RWPE1 (cell line): Measurements from ENCODE around the gene FGF9.

Experiments used
- CTCF ChIA-PET: fragments of 350-600 bp; sonication (Branson Sonifier 250); formaldehyde crosslinking; extraction: SDS; loops from one replicate; lab custom pipeline; 2021; lab: Yijun Ruan, JAX
- POLR2A ChIA-PET: fragments of 400-600 bp; formaldehyde crosslinking; extraction: SDS; loops from one replicate; lab custom pipeline; 2020; ENCODE audit warnings: antibody characterized with exemption; ENCODE audit not compliant: low non-redundant PET; lab: Yijun Ruan, JAX
- DNase-seq: peaks from one replicate; pipeline ENCODE4 v3.0.0; 2012; ENCODE audit warnings: low spot score
- H3K27ac ChIP-seq: fragments of 450-650 bp; 2 replicates; pipeline ENCODE4 v1.5.1; 2017
- TF ChIP-seq, protein P1 (sequence below): fragments of 450-650 bp; conservative IDR thresholded peaks from 2 replicates; pipeline ENCODE4 v1.5.1; 2017; ENCODE audit warnings: low read depth, mild to moderate bottlenecking

Gene FGF9

DNA sequence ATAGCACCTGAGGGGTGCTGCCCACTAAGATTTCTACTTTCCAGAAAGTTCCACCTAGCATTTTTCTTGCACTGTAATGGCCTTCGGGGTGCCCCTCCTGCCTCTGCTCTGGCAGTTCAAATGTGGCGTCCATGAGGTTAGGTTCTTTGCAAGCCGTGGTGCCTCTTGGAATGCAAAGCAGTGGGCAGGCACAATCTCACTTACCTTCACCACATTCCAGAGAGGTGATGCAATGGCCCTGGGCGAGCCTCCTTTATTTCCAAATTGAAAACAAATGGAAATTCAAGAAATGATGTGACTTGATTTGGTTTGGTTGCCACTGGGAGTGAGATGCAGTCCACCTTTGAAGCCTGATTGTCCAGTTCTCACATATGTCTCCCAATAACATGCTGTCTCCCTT is 46.9 kb downstream of the FGF9 start:
- no peak overlapping the region for H3K27ac ChIP-seq
- TF ChIP-seq, protein P1, sequence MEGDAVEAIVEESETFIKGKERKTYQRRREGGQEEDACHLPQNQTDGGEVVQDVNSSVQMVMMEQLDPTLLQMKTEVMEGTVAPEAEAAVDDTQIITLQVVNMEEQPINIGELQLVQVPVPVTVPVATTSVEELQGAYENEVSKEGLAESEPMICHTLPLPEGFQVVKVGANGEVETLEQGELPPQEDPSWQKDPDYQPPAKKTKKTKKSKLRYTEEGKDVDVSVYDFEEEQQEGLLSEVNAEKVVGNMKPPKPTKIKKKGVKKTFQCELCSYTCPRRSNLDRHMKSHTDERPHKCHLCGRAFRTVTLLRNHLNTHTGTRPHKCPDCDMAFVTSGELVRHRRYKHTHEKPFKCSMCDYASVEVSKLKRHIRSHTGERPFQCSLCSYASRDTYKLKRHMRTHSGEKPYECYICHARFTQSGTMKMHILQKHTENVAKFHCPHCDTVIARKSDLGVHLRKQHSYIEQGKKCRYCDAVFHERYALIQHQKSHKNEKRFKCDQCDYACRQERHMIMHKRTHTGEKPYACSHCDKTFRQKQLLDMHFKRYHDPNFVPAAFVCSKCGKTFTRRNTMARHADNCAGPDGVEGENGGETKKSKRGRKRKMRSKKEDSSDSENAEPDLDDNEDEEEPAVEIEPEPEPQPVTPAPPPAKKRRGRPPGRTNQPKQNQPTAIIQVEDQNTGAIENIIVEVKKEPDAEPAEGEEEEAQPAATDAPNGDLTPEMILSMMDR = no peak
- CTCF ChIA-PET = no interaction called here
- POLR2A ChIA-PET = no interaction called here
- DNase-seq = peak; percentile 61

DNA sequence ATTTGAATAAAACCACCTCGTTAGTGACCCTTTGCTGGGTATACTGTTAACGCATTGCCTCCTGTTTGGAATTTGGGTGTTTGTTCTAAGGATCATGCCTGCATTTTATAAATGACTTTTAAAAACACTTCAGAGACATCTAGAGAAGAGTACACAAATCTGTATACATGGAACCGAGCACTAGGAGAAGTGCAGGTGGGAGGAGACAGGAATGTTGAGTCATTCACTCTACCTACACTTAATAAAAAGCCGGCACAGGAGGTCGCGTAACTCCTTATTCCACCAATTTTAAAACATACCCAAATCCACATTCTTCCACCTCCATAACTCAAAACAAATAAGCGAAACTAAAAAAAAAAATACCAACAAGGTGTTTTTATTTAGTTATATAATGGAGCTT is 48.6 kb downstream of the FGF9 start:
- TF ChIP-seq, protein P1 = no peak
- POLR2A ChIA-PET = no interaction called here
- H3K27ac ChIP-seq = no peak overlapping the region
- CTCF ChIA-PET = no interaction called here
- no peak for DNase-seq

DNA sequence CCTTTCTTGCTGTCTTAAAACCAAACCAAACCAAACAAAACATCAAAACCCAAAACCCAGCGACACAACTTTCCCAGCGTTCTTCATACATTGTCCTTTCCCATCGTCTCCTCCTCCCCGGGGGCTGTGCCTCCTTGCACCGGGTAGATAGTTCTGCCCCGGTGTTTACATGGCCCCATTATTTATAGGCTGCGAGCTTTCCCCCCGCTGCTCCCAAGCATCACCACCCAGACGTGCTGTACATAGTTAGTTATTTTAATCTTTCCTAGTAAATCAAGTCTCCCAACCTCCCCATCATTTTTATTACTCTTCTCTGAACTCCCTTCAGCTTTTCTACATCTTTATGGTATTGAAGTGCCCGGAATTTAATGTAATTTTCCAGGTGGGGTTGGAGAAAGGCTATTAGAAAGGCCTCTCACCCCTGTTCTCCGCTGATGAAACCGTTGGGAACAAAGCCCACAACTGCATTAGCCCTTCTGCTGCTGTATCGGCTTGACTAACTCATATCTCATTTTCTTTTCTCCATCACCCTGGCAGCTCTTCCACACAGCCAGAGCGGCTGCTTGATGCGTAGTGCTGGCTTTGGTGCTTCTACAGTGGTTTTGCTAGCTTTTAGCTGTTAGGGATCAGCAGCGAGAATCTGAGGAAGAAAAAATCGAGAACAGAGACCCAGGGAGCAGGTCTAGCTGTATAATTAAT is 53.1 kb downstream of the FGF9 start:
- TF ChIP-seq, protein P1 = no peak
- ChIA-PET POLR2A (no interaction called here), CTCF (no interaction called here)
- H3K27ac ChIP-seq = no peak overlapping the region
- DNase-seq = no peak

DNA sequence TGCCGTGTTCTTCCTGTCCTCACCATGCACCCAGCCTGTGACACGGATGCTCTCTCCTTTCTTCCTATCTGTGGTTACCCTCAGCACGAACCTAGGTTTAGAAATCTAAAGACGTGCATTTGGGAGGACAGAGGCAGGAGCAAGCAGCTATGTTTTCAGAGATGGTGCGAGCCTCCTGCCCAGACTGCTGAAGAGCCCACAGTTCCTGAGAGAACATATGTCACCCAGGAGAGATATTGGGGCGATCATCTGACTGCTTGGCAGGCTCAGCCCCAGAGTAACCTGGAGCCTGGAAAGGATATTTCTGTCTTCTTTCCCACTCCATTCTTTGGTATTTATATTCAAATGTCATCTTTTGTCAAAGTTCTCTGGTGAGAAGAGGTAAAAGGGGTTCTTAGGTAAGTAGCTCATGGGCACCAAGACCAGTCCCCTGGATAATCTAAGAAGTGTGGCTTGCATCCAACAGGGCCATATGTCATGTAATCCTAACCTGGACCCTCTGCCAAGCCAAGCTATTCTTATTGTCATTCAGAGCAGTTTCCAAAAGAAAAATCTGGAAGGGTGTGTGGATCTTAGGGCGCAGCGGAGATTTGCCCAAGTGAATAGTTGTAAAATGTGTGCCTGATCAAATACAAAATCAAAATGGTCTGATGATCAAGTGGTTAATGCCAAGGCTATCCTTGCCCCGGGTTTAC is 59.5 kb downstream of the FGF9 start:
- ChIA-PET CTCF (no interaction called here), POLR2A (no interaction called here)
- no peak overlapping the region for H3K27ac ChIP-seq
- DNase-seq = no peak
- TF ChIP-seq, protein P1 = no peak

DNA sequence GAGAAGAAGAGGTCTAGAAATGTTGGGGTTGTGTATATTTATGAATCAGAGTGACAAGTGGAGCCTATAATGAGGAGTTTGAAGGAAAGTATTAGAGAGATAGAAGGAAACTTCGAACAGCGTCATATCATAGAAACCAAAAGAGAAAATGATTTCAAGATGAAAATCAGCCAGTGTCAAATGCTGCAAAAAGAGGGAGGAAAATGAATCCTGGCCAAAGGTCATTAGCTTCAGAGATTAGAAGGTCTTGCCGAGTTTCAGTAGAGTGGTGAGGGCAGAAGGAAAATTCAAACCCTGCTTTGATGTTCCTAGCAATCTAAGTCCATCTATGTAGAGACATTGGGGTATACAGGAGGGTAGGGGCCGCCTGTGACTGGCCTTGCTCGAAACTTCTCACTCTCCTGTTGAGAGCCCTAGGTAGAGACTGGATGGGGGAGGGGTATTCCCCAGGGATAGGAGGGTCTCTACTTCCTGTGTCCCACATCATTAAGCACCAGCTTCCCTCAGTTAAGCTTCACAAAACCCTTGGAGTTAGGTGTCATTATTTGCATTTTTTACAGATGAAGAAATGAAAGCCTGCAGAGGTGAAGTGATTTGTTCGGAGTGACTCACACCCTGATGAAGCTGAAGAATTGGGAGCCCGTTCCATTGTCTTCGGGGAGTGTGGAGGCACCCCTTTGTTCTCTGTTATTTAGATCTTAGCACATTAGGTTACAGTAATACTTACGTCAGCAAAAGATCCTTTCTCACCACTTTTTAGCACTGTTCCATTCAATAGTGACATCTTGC is 62.8 kb downstream of the FGF9 start:
- DNase-seq = peak; percentile 26

DNA sequence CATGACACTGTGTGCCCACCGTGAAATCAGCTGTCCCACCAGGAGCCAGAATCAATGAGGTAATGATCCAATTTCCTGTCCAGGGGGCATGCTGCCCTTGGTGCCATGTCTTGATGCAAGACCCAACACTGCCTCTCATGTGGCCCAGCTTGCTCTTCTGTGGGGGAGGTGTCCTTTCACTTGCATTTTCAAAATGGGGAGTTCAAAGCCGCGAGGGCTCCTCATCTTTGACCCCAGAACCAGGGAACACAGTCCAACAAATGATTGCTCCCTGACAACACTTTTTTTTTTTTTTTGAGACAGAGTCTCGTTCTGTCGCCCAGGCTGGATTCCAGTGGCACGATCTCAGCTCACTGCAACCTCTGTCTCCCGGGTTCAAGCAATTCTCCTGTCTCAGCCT is 64.1 kb downstream of the FGF9 start:
- ChIA-PET CTCF (no interaction called here), POLR2A (no interaction called here)
- no peak for DNase-seq
- TF ChIP-seq, protein P1 = no peak
- no peak overlapping the region for H3K27ac ChIP-seq

More for the DNA sequence above, 62.8 kb downstream of the FGF9 start:
- ChIA-PET CTCF (no interaction called here), POLR2A (no interaction called here)
- TF ChIP-seq, protein P1 = no peak
- no peak overlapping the region for H3K27ac ChIP-seq
